H1 (cell line): ENCODE data around the gene UBA3. TPM values are rescaled to one million over a fixed set of nuclear protein-coding genes. Genes with fewer than 3 reads are reported as not detected.

Source experiments
- CTCF ChIA-PET: fragments of 300-600 bp; sonication (Branson Sonifier 250); formaldehyde crosslinking; loops from one replicate; lab custom pipeline; 2021; ENCODE audit not compliant: partially characterized antibody; lab: Charles Lee
- POLR2A ChIA-PET: fragments of 300-600 bp; sonication (Branson Sonifier 250); formaldehyde crosslinking; loops from one replicate; lab custom pipeline; 2021; ENCODE audit warnings: inconsistent platforms; ENCODE audit not compliant: partially characterized antibody; lab: Charles Lee
- DNase-seq, 2 experiments: peaks; one replicate each; pipeline versions ENCODE4 v3.0.0 to v3.0.0-alpha.2; 2010 to 2022; ENCODE audit warnings: low spot score in 2 of 2, low read depth in 1 of 2, mixed read lengths in 1 of 2
- FAIRE-seq: peaks from 2 replicates; lab custom pipeline; 2011; peaks lifted over from hg19 to GRCh38; lab: Jason Lieb, UNC
- H2AFZ ChIP-seq: 2 replicates; pipeline ENCODE4 v1.8.1; 2012; ENCODE audit warnings: low read length, inconsistent platforms
- H2AK5ac ChIP-seq: 2 replicates; pipeline ENCODE4 v1.6.1; 2013; ENCODE audit warnings: low read depth, low read length
- H2BK120ac ChIP-seq: replicated peaks from 2 replicates; pipeline ENCODE3; 2013; ENCODE audit warnings: low read depth, low read length, inconsistent platforms
- H2BK12ac ChIP-seq: 2 replicates; pipeline ENCODE4 v1.6.1; 2013; ENCODE audit warnings: low read depth, low read length
- H2BK15ac ChIP-seq: 2 replicates; pipeline ENCODE4 v1.6.1; 2013; ENCODE audit warnings: low read length
- H2BK20ac ChIP-seq: 2 replicates; pipeline ENCODE4 v1.6.1; 2013; ENCODE audit warnings: low read length
- H2BK5ac ChIP-seq: 2 replicates; pipeline ENCODE4 v1.6.1; 2013; ENCODE audit warnings: low read depth, low read length
- H3K14ac ChIP-seq: 2 replicates; pipeline ENCODE4 v1.6.1; 2013; ENCODE audit warnings: inconsistent platforms; ENCODE audit not compliant: insufficient read length
- H3K18ac ChIP-seq: 2 replicates; pipeline ENCODE4 v1.6.1; 2013; ENCODE audit warnings: low read length; ENCODE audit errors: extremely low read depth
- H3K23ac ChIP-seq: 2 replicates; pipeline ENCODE4 v1.6.1; 2013; ENCODE audit warnings: inconsistent platforms; ENCODE audit not compliant: insufficient read length
- H3K23me2 ChIP-seq: 2 replicates; pipeline ENCODE4 v1.6.1; 2013; ENCODE audit warnings: low read depth, low read length
- H3K27ac ChIP-seq: 2 replicates; pipeline ENCODE4 v1.6.1; 2011; ENCODE audit warnings: low read depth, low read length, inconsistent platforms
- H3K27me3 ChIP-seq, 4 experiments: replicated peaks in 1 of 4; 1 replicate in 1 of 4; 2 replicates in 3 of 4; pipeline versions ENCODE4 v1.6.1 to v1.8.1; 2011 to 2013; ENCODE audit warnings: low read length in 3 of 4, mild to moderate bottlenecking in 3 of 4, inconsistent platforms in 2 of 4, mixed read lengths in 2 of 4, moderate library complexity in 1 of 4; ENCODE audit not compliant: control insufficient read depth in 3 of 4, insufficient read depth in 3 of 4; ENCODE audit errors: extremely low read depth in 1 of 4
- H3K36me3 ChIP-seq, 4 experiments: 2 replicates each; pipeline versions ENCODE4 v1.6.1 to v1.8.1; 2011 to 2013; ENCODE audit warnings: mild to moderate bottlenecking in 4 of 4, low read length in 3 of 4, moderate library complexity in 2 of 4, control low read depth in 1 of 4, inconsistent platforms in 1 of 4; ENCODE audit not compliant: insufficient read depth in 4 of 4, control insufficient read depth in 2 of 4
- H3K4ac ChIP-seq: replicated peaks from 2 replicates; pipeline ENCODE3; 2013; ENCODE audit warnings: low read length, low read depth, mixed read lengths, inconsistent platforms; ENCODE audit not compliant: insufficient read length
- H3K4me1 ChIP-seq, 4 experiments: replicated peaks in 1 of 4; 1 replicate in 1 of 4; 2 replicates in 3 of 4; pipeline versions ENCODE4 v1.6.1 to v1.8.1; 2011 to 2013; ENCODE audit warnings: low read length in 3 of 4, inconsistent platforms in 2 of 4, mixed read lengths in 1 of 4; ENCODE audit not compliant: insufficient read depth in 4 of 4, control insufficient read depth in 3 of 4
- H3K4me2 ChIP-seq, 2 experiments: 2 replicates each; pipeline versions ENCODE4 v1.6.1 to v1.8.1; 2011 to 2013; ENCODE audit warnings: low read depth in 2 of 2, low read length in 2 of 2, control low read depth in 1 of 2, inconsistent platforms in 1 of 2, mild to moderate bottlenecking in 1 of 2; ENCODE audit not compliant: insufficient read depth in 1 of 2
- H3K4me3 ChIP-seq, 4 experiments: fragments of 200-600, 300-600 bp in 1 of 4; sonication (generic), shearing (Covaris generic), sonication (Bioruptor Twin) in 1 of 4; 2 replicates each; pipeline versions ENCODE4 v1.5.1 to v1.8.1; 2011 to 2016; ENCODE audit warnings: low read length in 4 of 4, low read depth in 3 of 4, control low read depth in 2 of 4, inconsistent platforms in 2 of 4, mild to moderate bottlenecking in 2 of 4, mixed read lengths in 1 of 4, moderate library complexity in 1 of 4; ENCODE audit not compliant: insufficient read depth in 2 of 4; ENCODE audit errors: extremely low read depth in 1 of 4
- H3K56ac ChIP-seq: replicated peaks from 2 replicates; pipeline ENCODE3; 2013; ENCODE audit warnings: low read depth, mild to moderate bottlenecking, mixed read lengths, low read length, inconsistent platforms; ENCODE audit not compliant: insufficient read length
- H3K79me1 ChIP-seq: 2 replicates; pipeline ENCODE4 v1.6.1; 2013; ENCODE audit warnings: low read depth, low read length, control low read depth
- H3K79me2 ChIP-seq, 2 experiments: 2 replicates each; pipeline versions ENCODE4 v1.6.1 to v1.8.1; 2012 to 2013; ENCODE audit warnings: low read length in 2 of 2, mild to moderate bottlenecking in 2 of 2, inconsistent platforms in 1 of 2; ENCODE audit not compliant: insufficient read depth in 2 of 2, control insufficient read depth in 1 of 2
- H3K9ac ChIP-seq, 4 experiments: replicated peaks in 1 of 4; 1 replicate in 1 of 4; 2 replicates in 3 of 4; pipeline versions ENCODE4 v1.6.1 to v1.8.1; 2011 to 2013; ENCODE audit warnings: low read depth in 3 of 4, low read length in 3 of 4, control low read depth in 2 of 4, mild to moderate bottlenecking in 2 of 4, moderate library complexity in 2 of 4, inconsistent platforms in 1 of 4; ENCODE audit errors: extremely low read depth in 1 of 4
- H3K9me3 ChIP-seq, 2 experiments: 2 replicates each; pipeline versions ENCODE4 v1.6.1 to v1.8.1; 2012 to 2013; ENCODE audit warnings: mild to moderate bottlenecking in 2 of 2, moderate library complexity in 2 of 2, control low read depth in 1 of 2, inconsistent platforms in 1 of 2, low read depth in 1 of 2, low read length in 1 of 2, mixed read lengths in 1 of 2; ENCODE audit not compliant: insufficient read depth in 2 of 2
- H4K20me1 ChIP-seq, 2 experiments: replicated peaks in 1 of 2; 2 replicates each; pipeline versions ENCODE3 to v1.8.1; 2011 to 2013; ENCODE audit warnings: inconsistent platforms in 2 of 2, low read length in 2 of 2, mild to moderate bottlenecking in 1 of 2; ENCODE audit not compliant: insufficient read depth in 2 of 2, control insufficient read depth in 1 of 2
- H4K5ac ChIP-seq: 2 replicates; pipeline ENCODE4 v1.6.1; 2013; ENCODE audit warnings: low read length, low read depth, mixed read lengths, inconsistent platforms; ENCODE audit not compliant: insufficient read length
- H4K8ac ChIP-seq: 2 replicates; pipeline ENCODE4 v1.8.0; 2013; ENCODE audit warnings: mild to moderate bottlenecking, moderate library complexity, low read length, inconsistent platforms; ENCODE audit not compliant: insufficient read depth; ENCODE audit errors: extremely low read depth
- H4K91ac ChIP-seq: replicated peaks from 2 replicates; pipeline ENCODE3; 2013; ENCODE audit warnings: low read length, mixed read lengths, inconsistent platforms; ENCODE audit not compliant: insufficient read length
- HDAC6 ChIP-seq: IDR thresholded peaks from one replicate; pipeline ENCODE4 v1.7.1; 2012; ENCODE audit warnings: low read depth, mild to moderate bottlenecking, inconsistent platforms, low read length, moderate library complexity
- NRF1 ChIP-seq: IDR thresholded peaks from 2 replicates; pipeline ENCODE4 v1.6.1; 2011; ENCODE audit warnings: mild to moderate bottlenecking, low read depth, low read length, improper control_type of control experiment
- POU5F1 ChIP-seq: IDR thresholded peaks from 2 replicates; pipeline ENCODE4 v1.6.1; 2011; ENCODE audit warnings: low read depth, mild to moderate bottlenecking, low read length, moderate library complexity
- WGBS, 2 experiments: shearing (Covaris generic) in 1 of 2; methylation state at CpG; one replicate each; pipeline versions ENCODE4 v1.1.6 to v1.1.7; 2013 to 2015; ENCODE audit warnings: low lambda C conversion rate in 2 of 2, mixed read lengths in 2 of 2, inconsistent platforms in 1 of 2, low coverage in 1 of 2, missing lambda C conversion rate in 1 of 2; ENCODE audit not compliant: insufficient replicate concordance in 2 of 2, insufficient coverage in 1 of 2, insufficient read length in 1 of 2; ENCODE audit errors: extremely low coverage in 1 of 2, missing lambda C conversion rate in 1 of 2; 5-methylcytosine and 5-hydroxymethylcytosine counted together
- polyA plus RNA-seq, 7 experiments: library from polyadenylated mRNA; depleted of rRNA in 3 of 7; stranded (reverse) in 5 of 7; unstranded in 2 of 7; fragments of >200 nt in 5 of 7; fragments of 200-250 nt in 2 of 7; gene quantifications; 1 replicate in 5 of 7; 2 replicates in 1 of 7; 4 replicates in 1 of 7; pipeline versions ENCODE4 v1.2.1 to v1.2.3, GENCODE V29; 2011 to 2013; ENCODE audit warnings: missing spikeins in 2 of 7, mixed read lengths in 2 of 7
- total RNA-seq: library from RNA; stranded (reverse); fragmentation: NEBNext Ultra II Directional; extraction: Animal tissue kit (Norgen Biotek cat#: 25700); gene quantifications from 2 replicates; pipeline ENCODE4 v1.2.1, GENCODE V29; 2021

The UBA3 gene
- total and polyA plus RNA-seq, 2 of the 8 experiments (the other 6 are each of a cell fraction or from before 2014, with no cell fraction given): 40.8 to 97.8 TPM

DNA sequence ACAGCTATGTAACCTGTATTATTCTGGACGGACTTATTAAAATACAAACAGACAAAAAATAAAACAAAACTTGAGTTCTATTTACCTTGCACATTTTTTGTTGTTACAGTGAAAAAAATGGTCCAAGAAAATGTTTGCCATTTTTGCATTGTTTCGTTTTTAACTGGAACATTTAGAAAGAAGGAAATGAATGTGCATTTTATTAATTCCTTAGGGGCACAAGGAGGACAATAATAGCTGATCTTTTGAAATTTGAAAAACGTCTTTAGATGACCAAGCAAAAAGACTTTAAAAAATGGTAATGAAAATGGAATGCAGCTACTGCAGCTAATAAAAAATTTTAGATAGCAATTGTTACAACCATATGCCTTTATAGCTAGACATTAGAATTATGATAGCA is 25.2 kb upstream of the UBA3 start:
- Histone ChIP-seq H3K27me3 (no peaks in the 10 kb centered on the region), H2BK120ac (no peak overlapping the region), H3K79me1 (no peaks in the 10 kb centered on the region), H3K23ac (no peak overlapping the region), H4K5ac (no peak overlapping the region), H3K4me1 (no peaks in the 10 kb centered on the region), H2BK15ac (no peak overlapping the region), H3K56ac (no peak overlapping the region), H4K91ac (no peak overlapping the region), H3K9ac (no peak overlapping the region), H2BK5ac (no peak overlapping the region), H3K27ac (no peak overlapping the region), H2BK20ac (no peak overlapping the region), H2BK12ac (no peak overlapping the region), H3K9me3 (no peaks in the 10 kb centered on the region), H3K14ac (no peak overlapping the region), H2AFZ (no peak overlapping the region), H3K4me2 (no peak overlapping the region), H4K20me1 (no peaks in the 10 kb centered on the region), H3K79me2 (no peaks in the 10 kb centered on the region), H3K4ac (no peak overlapping the region), H2AK5ac (no peak overlapping the region), H3K18ac (no peak overlapping the region), H3K23me2 (no peaks in the 10 kb centered on the region), H3K4me3 (no peak overlapping the region), H4K8ac (no peak overlapping the region)
- DNase-seq (no peak), FAIRE-seq (no peak)
- 82% methylated on average over 3 of the region's 3 CpGs; no CpG with 5 or more reads in 1 of the 2 experiments for WGBS, 2 experiments
- CTCF ChIA-PET: interaction anchor here (1.1 to 3.3 kb wide), 2 partner anchors 16 to 53 kb away, joined by 3 to 15 read pairs; partner anchors contain the start of genes LMOD3 and TMF1
- POLR2A ChIA-PET: no interaction called here
- TF ChIP-seq HDAC6: no peak
- no peak for TF ChIP-seq NRF1
- TF ChIP-seq POU5F1: no peak
- TF ChIP-seq, all 59 proteins: peak for 0
- peaks cover 0 to 16% (median 2%) of the 10 kb centered on the region in 4 experiments; a peak in 2 of 8 replicates for H3K36me3 ChIP-seq
